HL-60 (cell line): ENCODE results near the gene TRIM22.

Experiments
- DNase-seq, 2 experiments: peaks; one replicate each; pipeline ENCODE4 v3.0.0-alpha.2; 2010 to 2020; ENCODE audit warnings: low read depth in 1 of 2, low spot score in 1 of 2
- H3K27ac ChIP-seq: fragments of 250-450 bp; sonication (Bioruptor Pico); replicated peaks from 2 replicates; pipeline ENCODE4 v1.5.1; 2020; ENCODE audit warnings: mild to moderate bottlenecking, moderate library complexity
- H3K27me3 ChIP-seq: fragments of 250-450 bp; sonication (Bioruptor Pico); 2 replicates; pipeline ENCODE4 v1.5.1; 2021; ENCODE audit warnings: mild to moderate bottlenecking, moderate library complexity; ENCODE audit not compliant: insufficient read depth, poor library complexity, severe bottlenecking
- H3K4me3 ChIP-seq: replicated peaks from 2 replicates; pipeline ENCODE4 v1.5.1; 2011; ENCODE audit warnings: mild to moderate bottlenecking, control low read depth, low read length; ENCODE audit not compliant: insufficient read depth
- GABPA ChIP-seq: IDR thresholded peaks from 2 replicates; pipeline ENCODE4 v1.6.1; 2012; ENCODE audit warnings: low read depth
- POLR2AphosphoS5 ChIP-seq: IDR thresholded peaks from 2 replicates; pipeline ENCODE4 v1.6.1; 2012; ENCODE audit warnings: low read depth
- REST ChIP-seq: IDR thresholded peaks from 2 replicates; pipeline ENCODE4 v1.6.1; 2012; ENCODE audit warnings: low read depth; ENCODE audit not compliant: insufficient replicate concordance
- SPI1 ChIP-seq: IDR thresholded peaks from 2 replicates; pipeline ENCODE4 v1.6.1; 2012; ENCODE audit warnings: low read depth, mild to moderate bottlenecking, borderline replicate concordance
- TF ChIP-seq, protein P1 (sequence below): IDR thresholded peaks from one replicate; pipeline ENCODE4 v1.5.1; 2011; ENCODE audit warnings: low read length, control low read depth, inconsistent platforms; ENCODE audit not compliant: insufficient read depth

Gene TRIM22

DNA sequence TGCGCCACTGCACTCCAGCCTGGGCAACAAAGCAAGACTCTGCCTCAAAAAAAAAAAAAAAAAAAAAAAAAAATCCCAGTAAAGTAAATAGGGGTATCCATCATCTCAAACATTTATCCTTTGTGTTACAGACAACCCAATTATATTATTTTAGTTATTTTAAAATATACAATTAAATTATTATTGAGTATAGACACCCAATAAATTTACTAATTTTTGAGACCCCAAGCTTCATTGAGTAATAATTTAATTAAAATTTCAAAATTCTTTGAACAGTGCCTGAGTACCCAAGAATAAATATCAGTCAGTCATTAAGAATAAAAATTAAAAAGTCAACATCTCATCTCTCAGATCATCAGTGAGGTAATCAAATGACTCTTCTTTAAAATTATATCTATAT lies 64.4 kb downstream of the TRIM22 start, which contains the start of gene OR52N4:
Gene OR52N4 (plus strand): TSS at position 301 of the 400 bp plus-strand sequence. CDS start 498 bp downstream, outside the sequence.
- Histone ChIP-seq H3K27me3 (peaks cover 3% of the 10 kb centered on the region), H3K4me3 (no peak within 1 kb of the TSS), H3K27ac (no peak within 1 kb of the TSS)
- no peak for TF ChIP-seq POLR2AphosphoS5
- no peak for TF ChIP-seq SPI1
- TF ChIP-seq, protein P1, sequence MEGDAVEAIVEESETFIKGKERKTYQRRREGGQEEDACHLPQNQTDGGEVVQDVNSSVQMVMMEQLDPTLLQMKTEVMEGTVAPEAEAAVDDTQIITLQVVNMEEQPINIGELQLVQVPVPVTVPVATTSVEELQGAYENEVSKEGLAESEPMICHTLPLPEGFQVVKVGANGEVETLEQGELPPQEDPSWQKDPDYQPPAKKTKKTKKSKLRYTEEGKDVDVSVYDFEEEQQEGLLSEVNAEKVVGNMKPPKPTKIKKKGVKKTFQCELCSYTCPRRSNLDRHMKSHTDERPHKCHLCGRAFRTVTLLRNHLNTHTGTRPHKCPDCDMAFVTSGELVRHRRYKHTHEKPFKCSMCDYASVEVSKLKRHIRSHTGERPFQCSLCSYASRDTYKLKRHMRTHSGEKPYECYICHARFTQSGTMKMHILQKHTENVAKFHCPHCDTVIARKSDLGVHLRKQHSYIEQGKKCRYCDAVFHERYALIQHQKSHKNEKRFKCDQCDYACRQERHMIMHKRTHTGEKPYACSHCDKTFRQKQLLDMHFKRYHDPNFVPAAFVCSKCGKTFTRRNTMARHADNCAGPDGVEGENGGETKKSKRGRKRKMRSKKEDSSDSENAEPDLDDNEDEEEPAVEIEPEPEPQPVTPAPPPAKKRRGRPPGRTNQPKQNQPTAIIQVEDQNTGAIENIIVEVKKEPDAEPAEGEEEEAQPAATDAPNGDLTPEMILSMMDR: no peak
- TF ChIP-seq REST: no peak
- no peak for TF ChIP-seq GABPA
- no peak for DNase-seq
